GM12872 (cell line): Measurements from ENCODE around the gene ISYNA1.

Experiments
- TF ChIP-seq, protein P1 (sequence below): IDR thresholded peaks from 3 replicates; pipeline ENCODE4 v1.5.1; 2011; ENCODE audit warnings: low read depth, mild to moderate bottlenecking, low read length, moderate library complexity; ENCODE audit not compliant: insufficient read depth

Gene ISYNA1

DNA sequence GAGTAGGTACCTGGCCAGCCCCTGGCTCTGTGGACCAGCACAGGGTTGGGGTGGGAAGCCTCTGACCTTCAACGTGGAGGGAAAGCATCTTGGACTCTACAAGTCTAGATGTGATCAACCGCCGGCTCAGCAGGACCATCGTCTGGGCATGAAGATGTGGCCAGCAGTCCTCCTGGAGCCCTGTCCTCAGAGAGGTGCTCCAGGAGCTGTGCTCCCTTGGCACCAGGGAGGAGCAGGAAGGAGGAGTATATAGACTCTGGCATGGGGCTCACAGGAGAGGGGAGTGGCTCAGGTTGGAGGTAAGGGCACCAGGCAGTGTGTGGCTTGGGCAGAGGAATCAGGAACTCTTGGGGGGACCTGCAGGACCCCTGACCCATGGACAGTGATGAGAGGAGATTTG, 18.3 kb upstream of the ISYNA1 start:
- TF ChIP-seq, protein P1, sequence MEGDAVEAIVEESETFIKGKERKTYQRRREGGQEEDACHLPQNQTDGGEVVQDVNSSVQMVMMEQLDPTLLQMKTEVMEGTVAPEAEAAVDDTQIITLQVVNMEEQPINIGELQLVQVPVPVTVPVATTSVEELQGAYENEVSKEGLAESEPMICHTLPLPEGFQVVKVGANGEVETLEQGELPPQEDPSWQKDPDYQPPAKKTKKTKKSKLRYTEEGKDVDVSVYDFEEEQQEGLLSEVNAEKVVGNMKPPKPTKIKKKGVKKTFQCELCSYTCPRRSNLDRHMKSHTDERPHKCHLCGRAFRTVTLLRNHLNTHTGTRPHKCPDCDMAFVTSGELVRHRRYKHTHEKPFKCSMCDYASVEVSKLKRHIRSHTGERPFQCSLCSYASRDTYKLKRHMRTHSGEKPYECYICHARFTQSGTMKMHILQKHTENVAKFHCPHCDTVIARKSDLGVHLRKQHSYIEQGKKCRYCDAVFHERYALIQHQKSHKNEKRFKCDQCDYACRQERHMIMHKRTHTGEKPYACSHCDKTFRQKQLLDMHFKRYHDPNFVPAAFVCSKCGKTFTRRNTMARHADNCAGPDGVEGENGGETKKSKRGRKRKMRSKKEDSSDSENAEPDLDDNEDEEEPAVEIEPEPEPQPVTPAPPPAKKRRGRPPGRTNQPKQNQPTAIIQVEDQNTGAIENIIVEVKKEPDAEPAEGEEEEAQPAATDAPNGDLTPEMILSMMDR: no peak

DNA sequence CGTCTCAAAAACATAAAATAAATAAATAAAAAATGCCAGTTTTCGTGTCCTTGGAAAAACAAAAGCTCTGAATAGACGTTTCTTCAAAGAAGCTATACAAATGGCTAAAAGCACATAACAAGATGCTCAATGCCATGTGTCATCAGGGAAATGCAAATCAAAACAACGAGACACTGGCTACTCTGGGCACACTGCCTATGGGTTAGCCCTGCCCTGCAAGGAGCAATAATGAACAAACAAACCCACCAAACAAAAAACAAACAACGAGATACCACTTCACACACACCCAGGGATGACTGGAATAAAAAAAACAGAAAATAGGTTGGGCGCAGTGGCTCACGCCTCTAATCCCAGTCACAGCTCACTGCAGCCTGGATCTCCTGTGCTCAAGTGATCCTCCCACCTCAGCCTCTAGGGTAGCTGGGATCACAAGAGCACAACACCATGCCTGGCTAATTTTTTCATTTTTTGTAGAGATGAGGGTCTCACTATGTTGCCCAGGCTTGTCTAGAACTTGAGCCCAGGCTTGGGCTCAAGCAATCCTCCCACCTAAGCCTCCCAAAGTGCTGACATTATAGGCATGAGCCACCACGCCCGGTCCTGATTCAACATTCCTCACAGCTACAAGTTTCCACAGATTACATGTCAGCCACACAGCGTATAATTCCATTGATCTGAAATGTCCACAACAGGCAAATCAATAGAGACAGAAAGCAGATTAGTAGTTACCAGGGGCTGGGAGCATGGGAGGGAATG, 15.5 kb upstream of the ISYNA1 start:
- TF ChIP-seq, protein P1: no peak

DNA sequence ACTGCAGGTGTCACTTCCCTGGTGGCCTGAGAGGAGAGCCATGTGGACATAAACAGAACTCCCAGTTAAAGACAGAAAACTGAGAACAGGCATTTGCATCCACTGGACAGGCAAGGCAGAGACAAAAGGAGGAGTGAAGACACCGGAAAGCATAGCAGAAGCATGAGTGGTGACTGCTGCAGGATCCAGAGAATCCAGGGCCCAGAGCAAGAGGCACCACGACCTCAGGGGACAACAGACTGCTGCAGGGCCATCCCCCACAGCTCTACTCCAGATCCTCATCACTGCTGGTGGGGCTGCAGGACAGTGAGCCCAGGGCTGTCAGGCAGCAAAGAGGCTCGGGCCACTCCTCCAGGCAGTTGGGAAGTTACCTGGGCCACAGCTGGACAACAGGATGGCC, 14.5 kb upstream of the ISYNA1 start:
- TF ChIP-seq, protein P1: no peak

DNA sequence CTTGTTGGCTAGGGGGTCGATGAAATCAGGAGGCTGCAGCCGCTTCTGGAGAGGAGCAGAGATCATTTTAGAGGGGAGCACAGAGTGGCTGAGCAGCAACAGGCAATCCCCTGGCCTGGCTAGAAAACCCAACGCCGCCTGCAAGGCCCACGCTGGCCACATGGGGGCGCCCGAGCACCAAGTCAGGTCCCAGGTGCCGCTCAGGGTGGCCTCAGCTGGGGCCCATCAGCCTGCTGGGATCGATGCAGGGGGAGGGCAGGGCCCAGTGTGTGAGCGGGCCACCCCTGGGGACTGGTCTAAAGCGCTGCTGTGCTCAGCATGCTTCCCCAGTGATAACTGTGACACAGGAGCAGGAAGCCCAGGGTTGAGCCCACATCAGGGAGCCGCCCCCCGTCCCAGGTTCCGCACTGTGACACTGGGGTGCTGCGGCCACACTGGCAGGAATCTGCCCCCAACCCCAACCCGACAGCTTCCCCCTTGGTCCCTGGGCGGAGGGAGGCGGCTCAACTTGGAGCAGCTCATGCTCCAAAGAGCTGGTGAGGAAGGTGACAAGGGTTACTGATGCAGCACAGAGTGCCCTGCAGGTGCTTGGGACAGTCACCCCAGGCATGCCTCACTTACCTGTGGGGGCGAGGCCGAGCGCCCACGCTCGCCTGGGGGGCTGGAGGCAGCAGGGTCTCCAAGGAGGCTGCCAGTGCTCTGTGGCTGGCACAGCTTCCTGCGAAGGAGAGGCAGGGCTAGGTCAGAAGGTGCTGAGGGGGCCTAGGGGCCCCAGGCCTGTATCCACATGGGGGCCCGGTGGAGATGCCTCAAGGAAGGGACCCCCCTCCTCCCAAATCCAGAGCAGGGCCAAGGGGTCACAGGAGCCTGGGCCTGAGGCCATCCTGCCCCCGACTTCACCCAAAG, 13.3 kb upstream of the ISYNA1 start:
- TF ChIP-seq, protein P1: peak; percentile 99

DNA sequence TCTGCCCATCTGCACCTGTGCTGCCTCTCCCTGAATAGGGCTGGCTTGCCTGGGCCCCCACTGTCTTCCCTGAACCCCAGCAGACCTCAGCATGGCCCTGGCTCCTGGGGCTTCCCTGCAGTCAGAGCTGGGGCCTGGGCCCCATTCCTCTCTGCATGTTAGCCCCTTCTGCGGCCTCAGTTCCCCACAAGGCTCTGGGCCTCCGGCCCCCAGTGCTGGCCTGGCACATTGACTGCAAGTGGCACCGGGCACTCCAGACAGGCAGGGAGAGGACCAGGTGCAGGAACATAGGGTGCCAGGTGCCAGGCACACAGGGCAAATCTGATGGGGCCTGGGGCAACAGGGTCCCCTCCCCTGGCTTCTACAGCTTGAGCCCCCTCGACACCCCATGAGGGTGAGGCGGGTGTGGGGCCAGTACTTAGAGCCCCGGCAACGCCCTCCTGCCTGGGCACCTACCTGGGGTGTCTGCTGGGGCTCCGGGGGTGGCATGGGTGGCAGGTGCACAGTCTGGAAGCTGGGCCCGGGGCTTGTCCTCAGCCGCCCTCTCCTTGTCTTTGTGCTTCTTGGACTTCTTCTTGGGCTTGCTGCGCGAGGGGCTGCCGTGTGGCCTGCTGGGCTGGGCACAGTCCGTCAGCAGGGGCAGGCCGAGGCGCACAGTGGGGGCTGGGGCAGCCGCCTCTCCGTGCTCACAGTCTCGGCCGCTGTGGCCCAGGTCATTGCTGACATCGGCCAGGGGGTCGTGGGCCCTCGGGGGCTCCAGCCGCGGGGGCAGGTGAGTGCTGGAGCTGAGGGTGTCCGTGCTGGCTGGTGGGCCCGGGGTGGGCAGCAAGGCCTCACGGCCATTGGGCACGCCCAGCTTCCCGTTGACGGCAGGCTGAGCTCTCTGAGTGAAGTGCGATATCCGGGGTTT, 12.3 kb upstream of the ISYNA1 start:
- TF ChIP-seq, protein P1: no peak

DNA sequence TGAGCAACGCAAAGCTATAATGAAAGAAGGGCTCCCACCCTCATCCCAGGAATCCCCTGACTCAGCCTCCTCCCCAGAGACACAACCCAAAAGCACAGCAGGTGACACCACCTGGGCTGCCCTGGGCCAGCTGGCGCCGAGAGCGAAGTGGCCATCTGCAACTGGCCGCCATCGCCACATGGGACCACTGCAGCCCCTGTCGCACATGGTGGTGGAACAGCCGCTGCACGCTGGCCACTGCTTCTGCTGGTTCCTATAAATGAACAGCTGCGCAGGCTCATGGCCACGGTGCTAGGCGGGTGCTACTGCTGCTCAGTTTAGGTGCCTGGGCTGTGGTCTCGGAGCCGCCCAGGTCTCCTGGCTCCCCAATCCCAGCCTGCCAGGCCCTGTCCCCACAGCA, 11.6 kb upstream of the ISYNA1 start:
- TF ChIP-seq, protein P1: no peak
